Upper lobe of left lung (tissue), 4 donors: ENCODE measurements around the gene HOXA6.
A peak's percentile ranks its signal among the peaks of the same experiment; 100 is the strongest.

Source experiments
- CTCF ChIP-seq, 6 experiments: fragments of 450-650 bp in 4 of 6; fragments of 200-600 bp in 2 of 6; sonication (generic) in 2 of 6; IDR thresholded peaks; one replicate each; pipeline ENCODE4 v1.5.1; 2016 to 2019; ENCODE audit warnings: antibody characterized with exemption in 6 of 6
- EP300 ChIP-seq, 4 donors: sonication (generic); formaldehyde crosslinking; IDR thresholded peaks; one replicate each; pipeline ENCODE4 v1.5.1; 2017; ENCODE audit warnings: antibody characterized with exemption in 4 of 4, control low read depth in 2 of 4
- POLR2A ChIP-seq, 4 donors: fragments of 450-650 bp; IDR thresholded peaks; one replicate each; pipeline ENCODE4 v1.5.1; 2016 to 2017; ENCODE audit warnings: antibody characterized with exemption in 4 of 4, mild to moderate bottlenecking in 2 of 4
- POLR2AphosphoS5 ChIP-seq, 2 donors: sonication (generic); formaldehyde crosslinking; IDR thresholded peaks; one replicate each; pipeline ENCODE4 v1.5.1; 2017; ENCODE audit warnings: antibody characterized with exemption in 2 of 2

DNA sequence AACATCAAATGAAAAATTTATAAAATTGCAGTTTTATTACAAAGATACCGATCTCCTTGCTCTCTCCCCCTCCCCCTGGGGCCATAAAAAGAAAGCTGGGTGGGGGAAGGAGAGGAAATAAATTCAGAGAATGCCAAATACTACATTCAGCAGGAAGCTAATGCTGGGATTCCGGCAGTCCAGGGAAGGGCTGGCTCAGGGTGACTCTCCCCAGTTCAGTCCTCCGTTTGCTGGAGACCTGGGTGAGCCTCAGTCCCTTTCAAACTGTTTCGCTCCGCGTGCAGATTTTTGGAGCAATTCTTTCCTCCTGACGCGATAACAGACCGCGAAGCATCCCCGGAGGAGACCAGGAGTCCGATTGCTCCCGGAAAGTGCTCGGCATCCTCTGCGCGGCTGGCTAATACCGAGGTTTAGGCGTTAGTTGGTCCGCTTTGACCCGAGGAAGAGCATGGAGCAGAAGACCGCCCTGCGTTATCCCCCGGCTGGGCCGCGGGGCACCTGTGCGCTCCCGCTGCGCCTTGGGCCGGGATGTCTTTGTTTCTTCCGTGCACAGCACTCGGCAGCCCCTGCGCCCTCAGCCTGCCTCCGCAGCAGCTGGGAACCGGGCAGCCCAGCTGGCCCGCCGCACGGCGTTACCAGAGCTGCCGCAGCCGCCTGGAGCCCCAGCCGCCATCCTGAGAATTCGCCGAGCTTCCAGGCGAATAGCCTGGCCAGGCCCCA, 41.2 kb downstream of the HOXA6 start:
- TF ChIP-seq POLR2AphosphoS5 (IDR thresholded peaks at IDR 0.05): peak in 1 of 2 donors; percentile 2
- no peak for TF ChIP-seq CTCF (IDR thresholded peaks at IDR 0.05)
- TF ChIP-seq POLR2A (IDR thresholded peaks at IDR 0.05): no peak
- TF ChIP-seq EP300 (IDR thresholded peaks at IDR 0.05): no peak
